G401 (cell line): ENCODE measurements around the gene STUM. TPM values are rescaled to one million over a fixed set of nuclear protein-coding genes. Genes with fewer than 3 reads are reported as not detected.

Experiments
- DNase-seq: peaks from one replicate; pipeline ENCODE4 v3.0.0-alpha.2; 2015; ENCODE audit warnings: low spot score
- in situ Hi-C: cut with HindIII; loops from 2 replicates; pipeline ENCODE4 v1.10.0; 2016; ENCODE audit warnings: low sequenced_read_pairs, mixed read lengths
- total RNA-seq: library from RNA; depleted of rRNA; stranded (reverse); fragments of >200 nt; shearing (Covaris generic); gene quantifications from 2 replicates; pipeline ENCODE4 v1.2.3, GENCODE V29; 2014

The STUM gene
- total RNA-seq, 1 experiment from 2014 or later = not detected

- in situ Hi-C loops = no loop called here
- DNase-seq = no peak
Measured at GRCh38 chr1:226641671-226642231, 93.2 kb downstream of the STUM start.

GRCh38 chr1:226642421-226642820 lies 93.9 kb downstream of the STUM start:
- in situ Hi-C loops = no loop called here
- DNase-seq = no peak

GRCh38 chr1:226643177-226643576 lies 94.6 kb downstream of the STUM start:
- in situ Hi-C loops = no loop called here
- DNase-seq = no peak

- in situ Hi-C loops = no loop called here
- DNase-seq = no peak
Measured at GRCh38 chr1:226643611-226644540, 95.3 kb downstream of the STUM start.

GRCh38 chr1:226644541-226645176 lies 96.1 kb downstream of the STUM start:
- in situ Hi-C loops = no loop called here
- DNase-seq = no peak

- in situ Hi-C loops = no loop called here
- DNase-seq = no peak
Measured at GRCh38 chr1:226645279-226645976, 96.9 kb downstream of the STUM start.

- DNase-seq = no peak
Measured at GRCh38 chr1:226646026-226646869, 97.7 kb downstream of the STUM start.

GRCh38 chr1:226646870-226647449 lies 98.4 kb downstream of the STUM start:
- no peak for DNase-seq
- in situ Hi-C loops = no loop called here

More at GRCh38 chr1:226646026-226646869, 97.7 kb downstream of the STUM start:
- in situ Hi-C loops = no loop called here

- DNase-seq = no peak
- in situ Hi-C loops = no loop called here
Measured at GRCh38 chr1:226647719-226648118, 99.2 kb downstream of the STUM start.

- no peak for DNase-seq
- in situ Hi-C loops = no loop called here
Measured at GRCh38 chr1:226648421-226648820, 99.9 kb downstream of the STUM start.

GRCh38 chr1:226649244-226649643 lies 100.7 kb downstream of the STUM start:
- DNase-seq = no peak
- in situ Hi-C loops = no loop called here

- no peak for DNase-seq
- in situ Hi-C loops = no loop called here
Measured at GRCh38 chr1:226649780-226650179, 101.2 kb downstream of the STUM start.

GRCh38 chr1:226650236-226650841 lies 101.8 kb downstream of the STUM start:
- no peak for DNase-seq
- in situ Hi-C loops = no loop called here

GRCh38 chr1:226651041-226651731 lies 102.6 kb downstream of the STUM start:
- no peak for DNase-seq
- in situ Hi-C loops = no loop called here

GRCh38 chr1:226651732-226652105 lies 103.2 kb downstream of the STUM start:
- DNase-seq = no peak
- in situ Hi-C loops = no loop called here

GRCh38 chr1:226652613-226653012 lies 104.0 kb downstream of the STUM start:
- DNase-seq = no peak
- in situ Hi-C loops = no loop called here

- no peak for DNase-seq
Measured at GRCh38 chr1:226653311-226653921, 104.9 kb downstream of the STUM start.

More at GRCh38 chr1:226653311-226653921, 104.9 kb downstream of the STUM start:
- in situ Hi-C loops = no loop called here
